PC-3 (cell line): ENCODE measurements around the gene OBSL1. TPM values are rescaled to one million over a fixed set of nuclear protein-coding genes. Genes with fewer than 3 reads are reported as not detected.

Source experiments
- ATAC-seq: fragments of 200-7000 bp; cut with Tn5 transposase; 2 replicates; pipeline ENCODE4 v1.9.1; 2020; ENCODE audit warnings: mild to moderate bottlenecking, moderate library complexity
- BruUV-seq: library from RNA; stranded (reverse); fragments of 400-500 nt; replicated peaks from 2 replicates; lab custom pipeline; 2021; lab: Mats Ljungman, UMichigan
- CTCF ChIA-PET: fragments of 300-600 bp; sonication (Branson Sonifier 250); formaldehyde crosslinking; loops from one replicate; lab custom pipeline; 2022; ENCODE audit warnings: antibody characterized with exemption; lab: Charles Lee
- POLR2A ChIA-PET: fragments of 300-600 bp; sonication (Branson Sonifier 250); formaldehyde crosslinking; loops from one replicate; lab custom pipeline; 2022; ENCODE audit warnings: antibody characterized with exemption; ENCODE audit not compliant: unreplicated experiment; lab: Charles Lee
- DNase-seq: peaks from one replicate; pipeline ENCODE4 v3.0.0-alpha.2; 2015
- H2AFZ ChIP-seq: fragments of 300-600 bp; sonication (generic); 2 replicates; pipeline ENCODE4 v1.6.0; 2016; ENCODE audit warnings: antibody characterized with exemption, low read length
- H3F3A ChIP-seq: fragments of 300-600 bp; sonication (generic); one replicate; pipeline ENCODE4 v1.6.0; 2017; ENCODE audit warnings: antibody characterized with exemption, low read length, control low read depth, mild to moderate bottlenecking; ENCODE audit not compliant: unreplicated experiment
- H3K27ac ChIP-seq: fragments of 300-600 bp; sonication (generic); 2 replicates; pipeline ENCODE4 v1.5.1; 2016; ENCODE audit warnings: mild to moderate bottlenecking, low read length
- H3K27me3 ChIP-seq: fragments of 300-600 bp; sonication (generic); 2 replicates; pipeline ENCODE4 v1.6.1; 2016; ENCODE audit warnings: low read length, mixed read lengths
- H3K36me3 ChIP-seq: fragments of 300-600 bp; sonication (generic); 2 replicates; pipeline ENCODE4 v1.6.1; 2016; ENCODE audit warnings: low read depth, mixed run types, low read length, mixed read lengths
- H3K4me1 ChIP-seq: fragments of 300-600 bp; sonication (generic); 2 replicates; pipeline ENCODE4 v1.5.1; 2016; ENCODE audit warnings: low read length; ENCODE audit not compliant: insufficient read depth
- H3K4me2 ChIP-seq: fragments of 300-600 bp; sonication (generic); 2 replicates; pipeline ENCODE4 v1.6.0; 2016; ENCODE audit warnings: low read length
- H3K4me3 ChIP-seq: fragments of 300-600 bp; sonication (generic); 2 replicates; pipeline ENCODE4 v1.5.1; 2016; ENCODE audit warnings: mild to moderate bottlenecking, low read length, mixed read lengths
- H3K79me2 ChIP-seq: fragments of 300-600 bp; sonication (generic); 2 replicates; pipeline ENCODE4 v1.6.1; 2017; ENCODE audit warnings: low read length, mixed read lengths
- H3K9ac ChIP-seq: fragments of 300-600 bp; sonication (generic); 2 replicates; pipeline ENCODE4 v1.6.0; 2016; ENCODE audit warnings: mild to moderate bottlenecking, low read length
- H3K9me2 ChIP-seq: fragments of 300-600 bp; sonication (generic); replicated peaks from 2 replicates; pipeline ENCODE4 v1.6.1; 2016; ENCODE audit warnings: mixed run types, low read length, mixed read lengths
- H3K9me3 ChIP-seq: fragments of 300-600 bp; sonication (generic); 2 replicates; pipeline ENCODE4 v1.6.1; 2016; ENCODE audit warnings: low read length, mixed read lengths
- H4K20me1 ChIP-seq: fragments of 300-600 bp; sonication (generic); 2 replicates; pipeline ENCODE4 v1.6.1; 2016; ENCODE audit warnings: low read length, mixed read lengths
- CTCF ChIP-seq: fragments of 300-600 bp; sonication (generic); conservative IDR thresholded peaks from 2 replicates; pipeline ENCODE4 v1.5.1; 2017; ENCODE audit warnings: antibody characterized with exemption, low read depth, mild to moderate bottlenecking, low read length
- EZH2 ChIP-seq: fragments of 300-600 bp; sonication (generic); IDR thresholded peaks from one replicate; pipeline ENCODE4 v1.6.1; 2017; ENCODE audit warnings: antibody characterized with exemption, mild to moderate bottlenecking, low read length; ENCODE audit not compliant: unreplicated experiment
- EZH2phosphoT487 ChIP-seq: fragments of 300-600 bp; sonication (generic); IDR thresholded peaks from 2 replicates; pipeline ENCODE4 v1.6.1; 2018; ENCODE audit warnings: mild to moderate bottlenecking, antibody characterized with exemption, low read length, borderline replicate concordance
- intact Hi-C: fragments of 100-400 bp; cut with micrococcal nuclease; formaldehyde crosslinking; loops from 2 replicates; pipeline ENCODE4 v1.9.0; 2023
- total RNA-seq: library from RNA; depleted of rRNA; stranded (reverse); fragments of >200 nt; gene quantifications from 2 replicates; pipeline ENCODE4 v1.2.3, GENCODE V29; 2014

Gene OBSL1
- total RNA-seq, 1 experiment from 2014 or later = 122 TPM

GRCh38 chr2:219552382-219553167 lies 18.8 kb downstream of the OBSL1 start:
- DNase-seq = peak; percentile 83
- Histone ChIP-seq H3K79me2 (no peaks in the 10 kb centered on the region), H3K27ac (no peak overlapping the region), H3K9me3 (no peaks in the 10 kb centered on the region), H3K9me2 (no peaks in the 10 kb centered on the region), H4K20me1 (no peaks in the 10 kb centered on the region), H3K36me3 (no peaks in the 10 kb centered on the region), H3F3A (no peaks in the 10 kb centered on the region), H3K9ac (peak overlapping the region; percentile 5; the same call in 1 of the 2 replicates), H3K4me3 (peak overlapping the region; percentile 72), H3K4me1 (peaks cover 9% of the 10 kb centered on the region), H2AFZ (peak overlapping the region; percentile 86), H3K4me2 (peak overlapping the region; percentile 93), H3K27me3 (no peaks in the 10 kb centered on the region)
- intact Hi-C loops = no loop called here
- CTCF ChIA-PET = interaction anchor here (0.5 kb wide), 2 partner anchors 11 to 506 kb away, joined by 3 to 7 read pairs; no protein-coding TSS in a partner anchor
- BruUV-seq = no TSS peak
- peak; percentile 88 for ATAC-seq
- POLR2A ChIA-PET = no interaction called here
- TF ChIP-seq EZH2 (no peak), EZH2phosphoT487 (no peak), CTCF (no peak)

GRCh38 chr2:219551441-219552381 lies 19.6 kb downstream of the OBSL1 start:
- TSS peak; percentile 28 for BruUV-seq
- ATAC-seq (peak; percentile 41), DNase-seq (peak; percentile 33)
- TF ChIP-seq CTCF (no peak), EZH2phosphoT487 (no peak), EZH2 (no peak)
- H3K27ac ChIP-seq = no peak overlapping the region
- H3K36me3 ChIP-seq = no peaks in the 10 kb centered on the region
- H3K4me1 ChIP-seq = peaks cover 9% of the 10 kb centered on the region
- H3K4me3 ChIP-seq = peak overlapping the region; percentile 72
- no peaks in the 10 kb centered on the region for H3K9me2 ChIP-seq
- H3K27me3 ChIP-seq = no peaks in the 10 kb centered on the region
- ChIA-PET CTCF (interaction anchor here (0.6 kb wide), 2 partner anchors 9 to 149 kb away, joined by 3 read pairs; no protein-coding TSS in a partner anchor), POLR2A (interaction anchor here (0.6 kb wide), 1 partner anchor 11 kb away, joined by 3 read pairs; no protein-coding TSS in a partner anchor)
- peak overlapping the region; percentile 86 for H2AFZ ChIP-seq
- H3K4me2 ChIP-seq = peak overlapping the region; percentile 93
- intact Hi-C loops = no loop called here
- H3K79me2 ChIP-seq = no peaks in the 10 kb centered on the region
- H3F3A ChIP-seq = no peaks in the 10 kb centered on the region
- H3K9ac ChIP-seq = peak overlapping the region; percentile 5; the same call in 1 of the 2 replicates
- no peaks in the 10 kb centered on the region for H4K20me1 ChIP-seq
- H3K9me3 ChIP-seq = no peaks in the 10 kb centered on the region
